ENCODE measurements around the gene HIP1R. TPM values are rescaled to one million over a fixed set of nuclear protein-coding genes. Genes with fewer than 3 reads are reported as not detected.
A peak's percentile ranks its signal among the peaks of the same experiment; 100 is the strongest.
"Not testable (repeated sequence)": the region's sequence is repeated elsewhere in the genome, so short reads cannot be mapped to it uniquely, and the experiment has no call there.

HIP1R gene
- total RNA-seq, 1 donor from 2014 or later, result 36.1 TPM

- H3K27me3 ChIP-seq (ENCODE audit: control insufficient read depth, insufficient read depth, low read length), result no peaks in the 10 kb centered on the region
- H3K36me3 ChIP-seq (ENCODE audit: control insufficient read depth, insufficient read depth, low read length), result no peaks in the 10 kb centered on the region
- no peak for FAIRE-seq
- DNase-seq (ENCODE audit: low read depth), result peak; percentile 71
- no peak overlapping the region for H3K4me3 ChIP-seq (ENCODE audit: low read depth, low read length)
- TF ChIP-seq CTCF (IDR thresholded peaks at IDR 0.05; ENCODE audit: insufficient read depth, low read length, severe bottlenecking), result peak; percentile 66
Measured at GRCh38 chr12:122793685-122794106, 41.6 kb upstream of the HIP1R start.

- Histone ChIP-seq H3K27me3 (ENCODE audit: control insufficient read depth, insufficient read depth, low read length) (no peaks in the 10 kb centered on the region), H3K4me3 (ENCODE audit: low read depth, low read length) (no peak overlapping the region), H3K36me3 (ENCODE audit: control insufficient read depth, insufficient read depth, low read length) (no peaks in the 10 kb centered on the region)
- DNase-seq (ENCODE audit: low read depth), result no peak
- FAIRE-seq, result no peak
- TF ChIP-seq CTCF (IDR thresholded peaks at IDR 0.05; ENCODE audit: insufficient read depth, low read length, severe bottlenecking), result no peak
Measured at GRCh38 chr12:122795807-122796206, 39.5 kb upstream of the HIP1R start.

- FAIRE-seq (no peak), DNase-seq (ENCODE audit: low read depth) (no peak)
- H3K4me3 ChIP-seq (ENCODE audit: low read depth, low read length), result no peak overlapping the region
- no peaks in the 10 kb centered on the region for H3K27me3 ChIP-seq (ENCODE audit: control insufficient read depth, insufficient read depth, low read length)
- TF ChIP-seq CTCF (IDR thresholded peaks at IDR 0.05; ENCODE audit: insufficient read depth, low read length, severe bottlenecking), result no peak
- no peaks in the 10 kb centered on the region for H3K36me3 ChIP-seq (ENCODE audit: control insufficient read depth, insufficient read depth, low read length)
Measured at GRCh38 chr12:122799641-122800243, 35.5 kb upstream of the HIP1R start.

GRCh38 chr12:122803937-122804336 is 31.3 kb upstream of the HIP1R start:
- Histone ChIP-seq H3K36me3 (ENCODE audit: control insufficient read depth, insufficient read depth, low read length) (no peaks in the 10 kb centered on the region), H3K4me3 (ENCODE audit: low read depth, low read length) (no peak overlapping the region), H3K27me3 (ENCODE audit: control insufficient read depth, insufficient read depth, low read length) (no peaks in the 10 kb centered on the region)
- FAIRE-seq (no peak), DNase-seq (ENCODE audit: low read depth) (no peak)
- no peak for TF ChIP-seq CTCF (IDR thresholded peaks at IDR 0.05; ENCODE audit: insufficient read depth, low read length, severe bottlenecking)

- not testable (repeated sequence) for FAIRE-seq; H3K27me3 ChIP-seq (ENCODE audit: control insufficient read depth, insufficient read depth, low read length); H3K36me3 ChIP-seq (ENCODE audit: control insufficient read depth, insufficient read depth, low read length); H3K4me3 ChIP-seq (ENCODE audit: low read depth, low read length); DNase-seq (ENCODE audit: low read depth)
Measured at GRCh38 chr12:122804957-122805356, 30.3 kb upstream of the HIP1R start.

- no peak overlapping the region for H3K4me3 ChIP-seq (ENCODE audit: low read depth, low read length)
- no peaks in the 10 kb centered on the region for H3K27me3 ChIP-seq (ENCODE audit: control insufficient read depth, insufficient read depth, low read length)
- no peak for DNase-seq (ENCODE audit: low read depth)
- no peak for FAIRE-seq
- TF ChIP-seq CTCF (IDR thresholded peaks at IDR 0.05; ENCODE audit: insufficient read depth, low read length, severe bottlenecking), result no peak
- H3K36me3 ChIP-seq (ENCODE audit: control insufficient read depth, insufficient read depth, low read length), result no peaks in the 10 kb centered on the region
Measured at GRCh38 chr12:122807651-122808050, 27.6 kb upstream of the HIP1R start.

Data from bronchial epithelial cell (primary cell).